ENCODE results near the gene RGPD5.
"Not testable (repeated sequence)": the region's sequence is repeated elsewhere in the genome, so short reads cannot be mapped to it uniquely, and the experiment has no call there.

Gene RGPD5

DNA sequence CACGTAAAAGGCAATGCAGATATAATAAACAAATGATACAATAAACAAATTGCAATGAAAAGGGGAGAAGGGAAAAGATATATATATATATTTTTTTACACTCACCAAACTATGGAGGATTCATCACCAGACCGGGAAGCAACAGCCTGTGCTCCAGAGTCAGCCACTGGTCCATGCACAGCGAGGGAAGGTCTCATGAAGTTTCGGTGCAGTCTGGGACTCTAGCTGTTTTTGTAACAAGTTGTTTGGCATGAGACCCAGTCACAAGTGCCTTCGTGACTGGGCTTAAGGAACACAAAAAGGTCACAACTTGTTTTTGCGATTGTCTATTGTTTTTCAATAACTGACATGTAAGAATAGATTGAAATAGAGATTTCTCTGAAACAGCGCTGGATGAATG, 99.6 kb downstream of the RGPD5 start:
- not testable (repeated sequence) for DNase-seq

GRCh38 chr2:109894141-109894540, 100.0 kb downstream of the RGPD5 start:
- DNase-seq = not testable (repeated sequence)

DNA sequence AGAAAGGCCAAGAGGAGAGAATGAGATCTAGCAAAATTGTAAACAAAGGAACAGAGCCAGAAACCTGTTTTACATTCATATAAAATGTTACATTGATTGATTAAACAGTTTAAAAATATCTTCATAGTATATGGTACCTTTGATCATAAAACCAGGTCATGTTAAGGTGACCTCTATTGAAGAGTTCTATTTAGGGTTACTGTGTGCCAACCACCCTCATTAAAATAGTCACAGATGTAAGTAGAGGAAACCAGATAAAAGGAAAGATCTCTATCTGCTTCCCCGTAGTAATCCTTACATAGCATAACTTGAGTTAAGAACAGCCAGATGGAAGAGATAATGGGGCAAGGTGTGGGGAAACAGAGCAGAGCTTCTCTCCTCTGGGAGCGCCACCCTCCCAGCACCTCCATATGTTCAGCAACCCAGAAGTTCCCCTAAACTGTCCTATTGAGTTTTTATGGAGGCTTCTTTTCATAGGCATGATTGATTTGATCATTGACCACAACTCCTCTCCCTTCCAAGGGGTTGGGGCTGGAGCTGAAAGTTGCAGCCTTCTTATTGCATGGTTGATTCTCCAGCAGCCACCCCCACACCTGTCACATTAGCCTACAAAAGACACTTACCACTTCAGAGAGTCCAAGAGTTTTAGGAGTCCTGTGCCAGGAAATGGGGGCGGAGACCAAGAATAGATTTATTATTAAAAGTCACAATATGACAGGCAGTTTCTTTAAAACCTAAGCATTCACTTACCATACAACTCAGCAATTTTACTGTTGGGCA, 101.2 kb downstream of the RGPD5 start:
- DNase-seq = not testable (repeated sequence)

DNA sequence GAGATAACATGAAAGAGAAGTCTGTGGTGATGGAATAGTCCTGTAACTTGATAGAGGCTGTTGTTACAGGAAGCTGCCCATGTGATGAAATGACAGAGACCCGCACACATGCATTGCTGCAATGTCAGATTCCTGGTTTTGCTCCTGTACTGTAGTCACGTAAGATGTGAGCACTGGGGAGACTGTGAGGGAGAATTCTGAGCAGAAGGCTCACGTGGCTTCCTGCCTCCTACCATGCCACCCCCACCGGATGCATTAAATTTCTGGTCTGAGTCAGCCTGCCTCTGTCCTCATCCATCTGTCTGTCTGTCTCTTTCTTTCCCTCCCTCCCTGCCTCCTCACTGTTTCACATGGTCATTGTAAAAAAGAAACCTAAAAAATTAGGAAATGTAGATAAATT, 102.1 kb downstream of the RGPD5 start:
- DNase-seq = not testable (repeated sequence)

DNA sequence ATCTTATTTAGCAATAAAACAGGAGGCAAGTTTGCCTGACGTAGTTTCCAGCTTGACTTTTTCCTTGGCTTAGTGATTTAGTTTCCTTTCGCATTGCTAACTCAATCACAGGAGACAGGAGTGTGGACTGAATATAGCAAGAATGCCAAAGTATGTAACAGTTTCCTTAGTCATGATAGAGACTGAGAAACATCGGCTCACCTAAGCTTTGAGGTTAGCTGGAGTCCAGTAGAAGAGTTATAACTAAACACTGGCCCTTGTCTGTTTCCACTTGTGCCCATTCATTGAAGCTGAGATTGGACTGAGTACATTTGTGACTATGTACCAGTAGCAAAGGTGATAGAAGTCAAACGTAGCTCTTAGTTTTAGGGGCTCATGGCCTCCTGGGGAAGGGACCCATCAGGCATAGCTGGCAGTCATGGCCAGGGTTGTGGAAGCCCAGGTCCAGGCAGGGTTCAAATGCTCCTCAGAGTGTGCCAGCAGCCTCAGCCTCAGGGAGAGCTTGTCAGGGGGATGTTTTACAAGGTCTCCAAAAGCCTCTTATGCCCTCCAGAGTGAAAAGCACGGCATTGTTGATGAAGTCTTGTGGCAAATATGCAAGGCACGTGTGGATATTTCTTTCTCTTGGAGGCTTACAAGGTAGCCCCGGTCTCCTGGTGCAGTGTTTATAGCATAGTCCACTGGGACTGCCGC, 103.8 kb downstream of the RGPD5 start:
- not testable (repeated sequence) for DNase-seq

- DNase-seq = not testable (repeated sequence)
Observed at GRCh38 chr2:109898462-109899336, 104.6 kb downstream of the RGPD5 start, which contains the start of gene LIMS3. Gene LIMS3, plus strand, starts transcription at chr2:109898688. Its CDS starts 41 bp downstream, at chr2:109898729.

DNA sequence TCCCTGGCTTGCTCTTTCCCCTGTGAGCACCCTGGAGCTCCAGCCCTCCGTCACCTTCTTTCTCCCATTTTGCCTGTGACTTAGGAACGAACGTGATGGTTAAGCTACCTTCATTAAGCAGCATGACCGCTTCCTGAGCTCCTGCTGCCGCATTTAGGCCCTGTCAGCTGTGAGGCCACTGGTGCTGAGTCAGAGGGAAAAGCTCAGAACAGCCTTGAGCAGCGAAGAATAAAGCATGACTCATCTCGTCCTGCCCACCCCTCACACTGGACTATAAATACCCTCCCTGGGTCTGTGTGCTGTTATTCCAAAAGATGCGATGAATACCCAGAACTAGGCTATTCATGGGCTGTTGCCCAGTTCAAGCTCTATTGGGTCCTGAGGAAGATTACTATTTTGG, 111.7 kb downstream of the RGPD5 start:
- not testable (repeated sequence) for DNase-seq
